CD4-positive, alpha-beta T cell treated with Interferon gamma for 1 hour (primary cell): ENCODE measurements around the gene GRM8.

Experiments
- DNase-seq: peaks from one replicate; pipeline ENCODE4 v3.0.0-alpha.2; 2020

GRM8 gene

GRCh38 chr7:127146746-127147536 is 105.8 kb downstream of the GRM8 start:
- DNase-seq: no peak

DNA sequence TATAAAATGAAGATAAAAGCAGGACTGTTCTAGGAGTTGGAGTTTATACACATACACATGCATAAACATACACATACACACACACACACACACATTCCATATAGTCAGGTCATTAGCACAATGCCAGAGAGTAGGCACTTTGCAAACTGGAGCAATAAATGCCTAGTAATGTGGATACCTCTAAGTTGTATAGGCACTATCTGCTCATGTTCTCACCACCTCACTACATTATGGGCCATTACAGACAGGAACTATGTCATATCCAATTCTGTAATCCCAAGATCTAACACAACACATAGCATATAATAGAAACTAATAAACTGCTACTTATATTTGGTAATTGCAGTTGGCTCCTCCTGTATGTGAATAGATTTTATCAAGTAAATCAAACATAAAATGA is 115.6 kb downstream of the GRM8 start:
- DNase-seq: no peak

DNA sequence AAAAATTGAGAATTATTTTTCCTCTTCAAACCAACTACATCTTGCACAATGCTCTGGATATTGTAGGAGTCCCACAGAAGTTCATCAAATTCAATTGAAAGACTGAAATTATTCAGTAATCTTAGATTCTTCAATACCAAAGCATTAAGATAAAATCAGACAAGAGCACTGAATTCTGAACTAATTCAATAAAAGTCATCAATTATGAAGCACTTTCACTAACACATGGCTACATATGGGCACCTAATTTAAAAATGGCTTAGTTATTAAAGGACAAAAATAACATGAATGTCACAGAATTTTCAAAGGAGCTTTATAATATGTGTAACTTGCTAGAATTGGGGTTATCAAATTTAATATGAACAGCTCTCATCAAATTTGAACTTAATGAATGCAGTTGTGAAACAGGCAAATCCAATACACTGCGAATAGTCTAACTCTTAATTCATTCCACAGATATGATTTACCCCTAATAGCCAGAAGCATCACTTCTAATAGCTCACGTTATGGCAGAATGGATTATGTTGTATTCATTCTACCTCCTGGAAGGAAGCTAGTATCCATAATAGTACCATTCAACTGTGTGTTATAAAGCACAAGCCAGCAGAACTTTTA is 116.8 kb downstream of the GRM8 start:
- DNase-seq: no peak

DNA sequence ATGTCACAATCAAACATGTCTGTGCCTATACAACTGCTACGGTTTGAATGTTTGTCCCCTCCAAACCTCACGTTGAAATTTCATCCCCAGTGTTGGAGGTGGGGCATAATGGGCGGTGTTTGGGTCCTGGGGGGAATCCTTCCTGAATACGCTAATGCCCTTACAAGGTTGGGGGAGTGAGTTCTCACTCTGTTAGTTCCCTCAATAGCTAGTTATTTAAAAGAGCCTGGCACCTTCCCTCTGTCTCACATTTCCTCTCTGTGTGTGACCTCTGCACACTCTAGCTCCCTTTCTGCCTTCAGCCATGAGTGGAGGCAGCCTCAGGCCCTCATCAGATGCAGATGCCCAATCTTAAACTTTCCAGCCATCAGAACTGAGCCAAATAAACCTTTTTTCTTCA is 129.5 kb downstream of the GRM8 start:
- no peak for DNase-seq

DNA sequence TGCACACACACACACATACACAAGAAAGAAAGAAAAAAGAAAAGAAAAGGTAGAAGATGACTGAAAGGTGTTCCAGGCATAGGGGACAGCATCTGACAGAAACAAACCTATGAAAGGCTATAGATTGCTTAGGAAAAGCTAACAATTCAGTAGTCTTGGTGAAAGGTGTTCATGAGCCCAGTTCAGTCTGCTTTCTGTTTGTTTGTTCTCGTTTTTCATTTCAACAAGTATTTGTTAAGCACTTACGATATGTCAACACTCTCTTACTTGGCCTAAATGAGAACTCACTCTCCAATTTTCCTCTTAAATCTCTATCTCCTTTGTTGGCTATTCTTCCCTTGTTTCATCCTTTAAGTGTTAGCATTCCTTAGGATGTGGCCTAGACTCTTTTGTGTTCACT is 133.2 kb downstream of the GRM8 start:
- no peak for DNase-seq

DNA sequence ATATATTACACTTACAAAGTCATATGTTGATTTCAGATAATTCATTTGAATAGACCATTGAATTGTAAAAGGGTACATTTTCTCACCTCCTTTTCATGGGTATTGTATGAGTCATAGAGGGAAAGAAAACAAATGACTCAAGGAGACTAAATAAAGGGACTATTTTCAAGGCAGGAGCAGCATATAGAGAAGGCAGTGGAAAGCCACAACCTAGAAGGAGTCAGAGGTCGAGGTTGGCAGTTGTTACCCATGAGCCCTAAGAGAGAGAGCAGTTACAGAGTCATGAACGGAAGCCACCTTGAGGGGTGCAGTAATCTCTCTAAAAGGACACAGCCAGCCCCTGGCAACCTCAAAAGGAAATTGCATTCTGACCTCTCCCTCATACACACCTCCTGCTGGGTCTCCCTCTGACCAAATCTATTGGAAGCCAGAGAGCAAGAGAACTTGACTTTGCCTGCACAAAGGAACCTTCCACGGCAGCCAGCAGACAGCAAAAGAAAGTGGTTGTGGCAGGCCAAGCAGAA is 137.9 kb downstream of the GRM8 start:
- DNase-seq: no peak

DNA sequence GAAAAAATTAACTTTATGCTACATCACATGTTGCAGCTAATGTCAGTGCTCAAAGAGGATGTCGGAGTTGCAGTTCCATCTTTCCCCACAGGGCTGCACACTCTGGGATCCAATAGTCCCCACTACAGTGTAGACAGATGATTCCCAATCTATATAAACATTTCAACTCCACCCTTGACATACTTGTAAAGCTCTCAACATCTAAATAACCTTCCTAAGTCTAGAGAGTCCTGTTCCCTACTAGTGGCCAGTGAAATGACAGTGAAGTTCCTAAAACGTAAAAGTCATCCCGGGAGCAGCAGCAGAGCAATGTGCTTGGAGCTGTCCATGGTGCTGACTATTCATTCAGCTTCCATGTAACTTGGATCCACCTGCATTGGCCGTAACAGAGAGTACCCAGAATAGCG is 145.1 kb downstream of the GRM8 start:
- no peak for DNase-seq

DNA sequence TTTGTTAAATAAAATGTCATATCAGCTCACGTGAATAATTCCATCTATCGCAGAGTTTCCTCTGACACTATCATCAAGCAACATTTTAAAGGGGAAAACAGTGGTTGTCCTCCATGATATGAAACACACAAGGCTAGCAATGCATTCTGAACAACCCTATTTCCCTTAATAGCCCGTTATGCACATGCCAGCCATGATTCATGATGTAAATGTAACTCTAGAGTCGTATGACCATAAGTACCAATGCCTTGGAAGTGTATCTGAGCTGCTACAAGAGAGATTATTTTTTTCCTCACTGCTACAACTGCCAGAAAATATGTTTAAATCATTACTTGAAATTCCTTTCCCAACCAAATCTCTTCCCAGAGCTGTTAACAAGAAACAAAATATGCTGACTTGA is 159.4 kb downstream of the GRM8 start:
- no peak for DNase-seq

- DNase-seq: no peak
These were observed 161.1 kb downstream of the GRM8 start for GRCh38 chr7:127091620-127092019.

DNA sequence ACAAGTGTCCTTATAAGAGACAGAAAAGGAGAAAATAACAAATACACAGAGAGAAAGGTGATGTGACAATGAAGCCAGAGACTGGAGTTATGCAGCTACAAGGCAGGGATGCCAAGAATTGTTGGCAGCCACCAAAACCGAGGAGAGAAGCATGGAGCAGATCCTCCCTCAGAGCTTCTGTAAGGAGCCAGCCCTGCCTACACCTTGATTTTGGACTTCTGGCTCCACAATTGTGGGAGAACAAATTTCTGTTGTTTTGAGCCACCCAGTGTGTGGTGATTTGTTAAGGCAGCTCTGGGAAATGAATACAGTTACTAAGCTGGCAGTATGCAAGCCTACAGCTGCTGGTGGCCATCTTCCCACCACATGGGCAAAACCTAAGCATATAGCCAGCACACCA is 163.6 kb downstream of the GRM8 start:
- DNase-seq: no peak

DNA sequence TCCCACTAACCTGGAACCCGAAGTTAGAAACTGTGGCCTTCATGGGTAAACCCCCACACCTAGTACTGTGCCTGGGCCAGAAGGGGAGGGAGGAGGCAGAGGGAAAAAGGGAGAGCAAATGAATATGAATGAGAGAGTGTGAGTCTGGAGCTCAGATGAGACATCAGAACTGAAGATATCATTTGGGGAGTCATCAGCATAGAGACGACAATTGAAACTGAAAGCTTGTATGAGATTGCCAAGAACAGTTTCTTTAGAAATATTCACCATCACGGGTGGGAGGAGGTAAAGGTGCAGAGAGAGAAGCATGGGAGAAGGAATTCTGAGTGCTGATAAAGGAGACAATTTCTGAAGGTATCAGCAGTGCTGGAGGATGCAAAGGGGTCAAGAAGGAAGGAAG is 171.2 kb downstream of the GRM8 start:
- DNase-seq: no peak

DNA sequence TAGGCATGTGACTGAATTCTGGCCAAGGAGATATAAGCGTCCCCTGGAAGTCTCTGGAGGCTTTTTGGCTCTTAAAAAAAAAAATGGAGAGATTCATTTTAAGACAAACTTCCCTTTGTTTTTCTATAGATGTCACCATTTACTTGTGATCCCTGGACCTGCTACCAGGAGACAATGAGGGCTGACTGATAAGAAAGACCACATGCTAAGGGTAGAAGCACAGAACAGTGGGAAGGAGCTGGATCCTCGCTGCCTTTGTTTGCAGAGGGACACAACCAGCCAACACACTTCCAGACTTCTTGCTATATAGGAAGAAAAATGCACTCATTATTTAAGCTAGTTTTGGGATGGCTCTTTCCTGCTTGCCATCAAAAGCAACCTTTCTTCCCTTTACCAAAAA is 172.2 kb downstream of the GRM8 start:
- DNase-seq: no peak

DNA sequence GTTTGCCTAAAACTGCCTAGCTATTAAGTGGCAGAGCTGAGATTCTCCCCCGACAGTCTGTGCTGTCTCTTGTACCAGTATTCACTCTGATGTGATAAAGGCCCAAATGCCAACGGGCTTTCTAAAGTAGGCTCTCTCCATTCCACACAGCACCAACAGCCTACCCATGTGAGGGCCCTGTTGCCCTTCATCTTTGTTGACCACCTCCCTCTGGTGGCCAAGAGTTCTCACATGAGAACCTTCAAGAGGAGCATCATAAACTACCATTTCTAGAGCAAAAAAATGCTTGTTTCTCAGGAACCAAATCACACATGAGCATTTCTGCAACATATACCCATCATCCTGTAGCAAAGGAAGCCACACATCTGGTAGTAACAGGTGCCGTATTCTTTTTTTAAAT is 185.8 kb downstream of the GRM8 start:
- DNase-seq: no peak

DNA sequence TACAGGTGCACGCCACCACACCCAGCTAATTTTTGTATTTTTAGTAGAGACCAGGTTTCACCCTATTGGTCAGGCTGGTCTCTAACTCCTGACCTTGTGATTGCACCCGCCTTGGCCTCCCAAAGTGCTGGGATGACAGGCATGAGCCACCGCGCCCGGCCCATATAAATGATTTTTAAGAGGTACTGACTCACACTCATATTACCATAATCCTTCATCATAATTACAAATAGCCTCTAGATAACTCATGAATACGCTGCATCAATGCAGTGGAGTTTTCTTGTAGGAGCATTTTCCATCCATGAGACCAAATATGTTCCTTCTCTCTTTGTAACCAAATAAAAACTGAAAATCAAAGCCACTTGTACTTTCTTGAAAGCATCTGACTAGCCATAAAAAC is 193.3 kb downstream of the GRM8 start:
- DNase-seq: no peak

DNA sequence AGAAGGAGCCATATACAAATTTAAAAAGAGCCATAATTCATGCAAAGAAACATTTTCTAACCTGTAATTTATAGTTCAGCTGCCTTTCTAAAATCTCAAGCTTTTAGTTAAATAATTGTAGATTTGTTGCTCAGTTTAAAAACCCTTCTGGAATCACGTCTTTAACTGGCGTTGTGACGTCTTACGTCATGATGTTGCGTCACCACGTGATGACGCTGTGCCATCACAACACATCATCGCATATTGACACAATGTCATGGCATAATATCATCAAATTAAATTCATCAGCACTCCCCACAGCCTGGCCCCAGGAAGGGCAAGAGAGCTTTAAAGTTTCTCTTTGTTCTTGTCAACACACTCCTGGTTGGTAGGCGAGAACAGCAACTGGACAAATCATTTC is 194.8 kb downstream of the GRM8 start:
- DNase-seq: no peak

- no peak for DNase-seq
These were observed 196.5 kb downstream of the GRM8 start for GRCh38 chr7:127056202-127056601.

- DNase-seq: no peak
These were observed 205.2 kb downstream of the GRM8 start for GRCh38 chr7:127047521-127047920.

DNA sequence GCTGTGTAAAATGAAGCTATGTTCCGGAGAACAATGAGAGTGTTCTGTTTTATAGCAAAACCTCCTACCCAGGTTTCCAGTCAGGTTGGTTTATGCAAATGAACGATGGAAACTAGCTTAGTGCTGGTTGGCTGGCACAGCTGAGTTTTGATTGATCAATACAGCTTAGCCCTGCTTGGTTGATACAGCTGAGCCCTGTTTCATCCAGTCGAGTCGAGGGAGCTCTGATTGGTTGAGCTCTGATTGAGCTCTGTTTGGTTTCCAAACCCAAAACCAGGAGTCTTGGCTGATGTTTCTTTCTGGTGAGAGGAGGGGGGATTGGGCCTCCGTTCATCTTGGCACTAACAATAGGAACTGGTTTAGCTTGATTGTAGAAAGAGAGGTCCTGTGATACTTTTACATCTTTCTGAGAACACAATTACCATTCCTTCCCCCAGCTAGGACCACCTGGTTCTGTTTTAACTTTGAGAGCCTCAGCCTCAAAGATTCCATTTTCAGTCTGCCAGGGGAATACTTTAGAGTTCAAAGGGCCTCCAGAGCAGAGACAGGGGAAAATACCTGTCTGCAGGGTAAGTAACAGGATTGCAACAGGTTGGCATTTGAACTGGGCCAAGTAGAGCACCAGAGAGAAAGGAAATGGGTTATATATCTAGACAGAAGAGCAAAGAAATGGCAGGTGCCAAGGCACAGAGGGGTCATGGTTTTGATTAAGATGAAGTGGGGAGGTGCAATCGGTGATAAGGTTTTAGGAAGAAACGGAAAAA is 210.9 kb downstream of the GRM8 start:
- no peak for DNase-seq

DNA sequence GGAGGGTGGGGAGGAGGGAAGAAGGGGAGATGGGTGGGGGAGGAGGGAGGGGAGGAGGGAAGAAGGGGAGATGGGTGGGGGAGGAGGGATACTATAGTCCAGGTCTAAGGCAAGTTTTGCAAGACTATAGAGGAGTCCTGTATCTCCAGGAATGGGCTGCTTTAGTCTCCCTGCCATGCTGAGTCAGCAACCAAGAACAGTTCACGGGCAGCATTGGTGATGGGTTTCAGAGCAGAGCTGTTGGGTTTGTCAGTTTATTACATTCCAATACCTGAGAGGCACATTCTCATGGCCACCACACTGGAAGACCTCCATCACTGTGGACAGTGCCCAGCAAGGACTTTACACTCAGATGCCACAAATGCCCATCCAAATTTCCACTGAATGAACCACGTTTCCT is 212.7 kb downstream of the GRM8 start:
- no peak for DNase-seq

GRCh38 chr7:127039541-127039940 is 213.2 kb downstream of the GRM8 start:
- no peak for DNase-seq

GRCh38 chr7:127035203-127035849 is 217.4 kb downstream of the GRM8 start:
- no peak for DNase-seq

GRCh38 chr7:127034186-127034806 is 218.4 kb downstream of the GRM8 start:
- no peak for DNase-seq

- no peak for DNase-seq
These were observed 222.9 kb downstream of the GRM8 start for GRCh38 chr7:127029823-127030222.
